Panc1 (cell line): ENCODE measurements around the gene DIP2C. TPM values are rescaled to one million over a fixed set of nuclear protein-coding genes. Genes with fewer than 3 reads are reported as not detected.

Source experiments
- ATAC-seq: fragments of 200-7000 bp; cut with Tn5 transposase; 2 replicates; pipeline ENCODE4 v1.9.1; 2020; ENCODE audit warnings: mild to moderate bottlenecking, moderate library complexity
- BruUV-seq: library from RNA; stranded (reverse); fragments of 400-500 nt; replicated peaks from 2 replicates; lab custom pipeline; 2021; lab: Mats Ljungman, UMichigan
- CTCF ChIA-PET: fragments of 300-600 bp; sonication (Branson Sonifier 250); formaldehyde crosslinking; loops from one replicate; lab custom pipeline; 2022; ENCODE audit warnings: antibody characterized with exemption; lab: Charles Lee
- POLR2A ChIA-PET: fragments of 300-600 bp; sonication (Branson Sonifier 250); formaldehyde crosslinking; loops from one replicate; lab custom pipeline; 2022; ENCODE audit warnings: antibody characterized with exemption; lab: Charles Lee
- DNase-seq: peaks from one replicate; pipeline ENCODE4 v3.0.0-alpha.2; 2010; ENCODE audit warnings: low read depth, low spot score
- H3K27ac ChIP-seq: 2 replicates; pipeline ENCODE4 v1.5.1; 2011; ENCODE audit warnings: mild to moderate bottlenecking, low read length, inconsistent platforms
- H3K27me3 ChIP-seq: fragments of 200-500 bp; sonication (Bioruptor generic); 2 replicates; pipeline ENCODE4 v1.6.0; 2014; ENCODE audit warnings: low read length, inconsistent platforms; ENCODE audit not compliant: control insufficient read depth, insufficient read depth
- H3K36me3 ChIP-seq: fragments of 200-500 bp; sonication (Bioruptor generic); 2 replicates; pipeline ENCODE4 v1.5.1; 2014; ENCODE audit warnings: inconsistent platforms, mild to moderate bottlenecking, low read length, moderate library complexity; ENCODE audit not compliant: control insufficient read depth, insufficient read depth
- H3K4me1 ChIP-seq: 2 replicates; pipeline ENCODE4 v1.5.1; 2011; ENCODE audit warnings: inconsistent platforms, mild to moderate bottlenecking, low read length, moderate library complexity; ENCODE audit not compliant: control insufficient read depth, insufficient read depth
- H3K4me3 ChIP-seq, 2 experiments: 2 replicates each; pipeline ENCODE4 v1.5.1; 2011 to 2012; ENCODE audit warnings: low read depth in 2 of 2, low read length in 2 of 2, mild to moderate bottlenecking in 2 of 2, inconsistent platforms in 1 of 2, moderate library complexity in 1 of 2
- H3K9me3 ChIP-seq: fragments of 200-500 bp; sonication (Bioruptor generic); 2 replicates; pipeline ENCODE4 v1.5.1; 2014; ENCODE audit warnings: low read depth, mild to moderate bottlenecking, inconsistent platforms, low read length, moderate library complexity; ENCODE audit not compliant: control insufficient read depth, insufficient read depth
- POLR2AphosphoS5 ChIP-seq: IDR thresholded peaks from 2 replicates; pipeline ENCODE4 v1.6.1; 2012; ENCODE audit warnings: mild to moderate bottlenecking, low read depth, low read length, moderate library complexity
- SIN3A ChIP-seq: IDR thresholded peaks from 2 replicates; pipeline ENCODE4 v1.6.1; 2012; ENCODE audit warnings: low read depth, mild to moderate bottlenecking, low read length, moderate library complexity, borderline replicate concordance; ENCODE audit not compliant: insufficient read depth
- TCF7L2 ChIP-seq: IDR thresholded peaks from 2 replicates; pipeline ENCODE4 v1.6.1; 2011; ENCODE audit warnings: mild to moderate bottlenecking, low read depth, low read length, inconsistent platforms
- in situ Hi-C: cut with HindIII; loops from 2 replicates; pipeline ENCODE4 v1.10.0; 2016; ENCODE audit warnings: low sequenced_read_pairs, low pct_unique_long_range_greater_than_20kb
- intact Hi-C: fragments of 100-400 bp; cut with micrococcal nuclease; formaldehyde crosslinking; loops from one replicate; pipeline ENCODE4 v1.10.0; 2022; ENCODE audit not compliant: unreplicated experiment
- total RNA-seq: library from RNA; stranded (reverse); gene quantifications from one replicate; pipeline ENCODE4 v1.2.1, GENCODE V29; 2021; ENCODE audit not compliant: unreplicated experiment
- TF ChIP-seq, protein P1 (sequence below), 2 experiments: IDR thresholded peaks; 2 replicates each; pipeline ENCODE4 v1.6.1; 2011 to 2012; ENCODE audit warnings: low read depth in 2 of 2, control low read depth in 1 of 2, low read length in 1 of 2, mild to moderate bottlenecking in 1 of 2, moderate library complexity in 1 of 2; ENCODE audit not compliant: insufficient read depth in 1 of 2
- TF ChIP-seq, protein P2 (sequence below): fragments of 450-650 bp; IDR thresholded peaks from 2 replicates; pipeline ENCODE4 v1.5.1; 2017; ENCODE audit warnings: mild to moderate bottlenecking

DIP2C gene
- total RNA-seq, 1 experiment from 2014 or later = 13.2 TPM

DNA sequence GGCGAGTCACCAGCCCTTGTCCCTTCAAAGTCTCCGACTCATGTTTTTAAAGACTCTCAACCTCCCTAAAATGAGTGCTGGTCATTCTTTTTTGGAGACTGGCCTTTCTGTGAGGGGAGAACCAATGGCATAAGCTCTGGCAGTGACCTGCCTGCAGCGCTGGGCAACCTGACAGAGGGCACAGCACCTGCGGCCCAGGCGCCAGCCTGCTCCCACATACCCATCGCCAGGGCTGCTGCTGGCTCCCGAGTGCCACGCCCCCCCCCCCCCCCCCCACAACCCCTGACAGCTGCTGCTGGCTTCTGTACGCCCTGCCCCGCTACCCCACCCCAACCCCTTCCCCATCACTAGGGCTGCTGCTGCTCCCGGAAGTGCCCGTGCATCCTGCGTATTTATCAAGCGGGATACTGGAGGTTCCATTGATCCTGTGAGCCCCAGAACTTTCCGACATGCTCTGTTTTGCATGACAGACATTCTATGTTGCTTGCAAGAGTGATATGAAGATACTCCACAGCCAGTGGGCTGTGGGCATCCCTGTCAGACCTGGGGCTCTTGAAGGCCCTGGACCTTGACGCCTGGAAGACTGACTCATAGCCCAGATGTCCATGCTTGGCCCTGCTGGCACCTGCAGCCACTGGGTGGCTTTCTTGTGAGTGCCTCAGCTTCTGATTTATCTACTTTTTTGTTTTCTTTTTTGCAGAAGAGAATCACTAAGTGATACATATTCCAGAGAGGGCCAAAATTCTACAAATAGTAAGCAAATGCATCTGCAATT, 310.4 kb downstream of the DIP2C start:
- TF ChIP-seq POLR2AphosphoS5 (no peak), TCF7L2 (no peak), SIN3A (no peak)
- TF ChIP-seq, protein P1, sequence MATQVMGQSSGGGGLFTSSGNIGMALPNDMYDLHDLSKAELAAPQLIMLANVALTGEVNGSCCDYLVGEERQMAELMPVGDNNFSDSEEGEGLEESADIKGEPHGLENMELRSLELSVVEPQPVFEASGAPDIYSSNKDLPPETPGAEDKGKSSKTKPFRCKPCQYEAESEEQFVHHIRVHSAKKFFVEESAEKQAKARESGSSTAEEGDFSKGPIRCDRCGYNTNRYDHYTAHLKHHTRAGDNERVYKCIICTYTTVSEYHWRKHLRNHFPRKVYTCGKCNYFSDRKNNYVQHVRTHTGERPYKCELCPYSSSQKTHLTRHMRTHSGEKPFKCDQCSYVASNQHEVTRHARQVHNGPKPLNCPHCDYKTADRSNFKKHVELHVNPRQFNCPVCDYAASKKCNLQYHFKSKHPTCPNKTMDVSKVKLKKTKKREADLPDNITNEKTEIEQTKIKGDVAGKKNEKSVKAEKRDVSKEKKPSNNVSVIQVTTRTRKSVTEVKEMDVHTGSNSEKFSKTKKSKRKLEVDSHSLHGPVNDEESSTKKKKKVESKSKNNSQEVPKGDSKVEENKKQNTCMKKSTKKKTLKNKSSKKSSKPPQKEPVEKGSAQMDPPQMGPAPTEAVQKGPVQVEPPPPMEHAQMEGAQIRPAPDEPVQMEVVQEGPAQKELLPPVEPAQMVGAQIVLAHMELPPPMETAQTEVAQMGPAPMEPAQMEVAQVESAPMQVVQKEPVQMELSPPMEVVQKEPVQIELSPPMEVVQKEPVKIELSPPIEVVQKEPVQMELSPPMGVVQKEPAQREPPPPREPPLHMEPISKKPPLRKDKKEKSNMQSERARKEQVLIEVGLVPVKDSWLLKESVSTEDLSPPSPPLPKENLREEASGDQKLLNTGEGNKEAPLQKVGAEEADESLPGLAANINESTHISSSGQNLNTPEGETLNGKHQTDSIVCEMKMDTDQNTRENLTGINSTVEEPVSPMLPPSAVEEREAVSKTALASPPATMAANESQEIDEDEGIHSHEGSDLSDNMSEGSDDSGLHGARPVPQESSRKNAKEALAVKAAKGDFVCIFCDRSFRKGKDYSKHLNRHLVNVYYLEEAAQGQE (IDR thresholded peaks at IDR 0.05; ENCODE audit: insufficient read depth in 1 of 2, low read depth in 2 of 2, low read length in 1 of 2) = no peak
- TF ChIP-seq, protein P2, sequence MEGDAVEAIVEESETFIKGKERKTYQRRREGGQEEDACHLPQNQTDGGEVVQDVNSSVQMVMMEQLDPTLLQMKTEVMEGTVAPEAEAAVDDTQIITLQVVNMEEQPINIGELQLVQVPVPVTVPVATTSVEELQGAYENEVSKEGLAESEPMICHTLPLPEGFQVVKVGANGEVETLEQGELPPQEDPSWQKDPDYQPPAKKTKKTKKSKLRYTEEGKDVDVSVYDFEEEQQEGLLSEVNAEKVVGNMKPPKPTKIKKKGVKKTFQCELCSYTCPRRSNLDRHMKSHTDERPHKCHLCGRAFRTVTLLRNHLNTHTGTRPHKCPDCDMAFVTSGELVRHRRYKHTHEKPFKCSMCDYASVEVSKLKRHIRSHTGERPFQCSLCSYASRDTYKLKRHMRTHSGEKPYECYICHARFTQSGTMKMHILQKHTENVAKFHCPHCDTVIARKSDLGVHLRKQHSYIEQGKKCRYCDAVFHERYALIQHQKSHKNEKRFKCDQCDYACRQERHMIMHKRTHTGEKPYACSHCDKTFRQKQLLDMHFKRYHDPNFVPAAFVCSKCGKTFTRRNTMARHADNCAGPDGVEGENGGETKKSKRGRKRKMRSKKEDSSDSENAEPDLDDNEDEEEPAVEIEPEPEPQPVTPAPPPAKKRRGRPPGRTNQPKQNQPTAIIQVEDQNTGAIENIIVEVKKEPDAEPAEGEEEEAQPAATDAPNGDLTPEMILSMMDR = no peak
- no TSS peak for BruUV-seq
- ATAC-seq (no peak), DNase-seq (no peak)
- POLR2A ChIA-PET = interaction anchor here (0.6 kb wide), 1 partner anchor 27 kb away, joined by 7 read pairs; no protein-coding TSS in a partner anchor
- in situ Hi-C loops (no loop called here), intact Hi-C loops (no loop called here)
- Histone ChIP-seq H3K4me3 (no peak overlapping the region), H3K36me3 (no peaks in the 10 kb centered on the region), H3K9me3 (no peaks in the 10 kb centered on the region), H3K27ac (no peak overlapping the region), H3K4me1 (no peaks in the 10 kb centered on the region), H3K27me3 (no peaks in the 10 kb centered on the region)
- CTCF ChIA-PET = no interaction called here

DNA sequence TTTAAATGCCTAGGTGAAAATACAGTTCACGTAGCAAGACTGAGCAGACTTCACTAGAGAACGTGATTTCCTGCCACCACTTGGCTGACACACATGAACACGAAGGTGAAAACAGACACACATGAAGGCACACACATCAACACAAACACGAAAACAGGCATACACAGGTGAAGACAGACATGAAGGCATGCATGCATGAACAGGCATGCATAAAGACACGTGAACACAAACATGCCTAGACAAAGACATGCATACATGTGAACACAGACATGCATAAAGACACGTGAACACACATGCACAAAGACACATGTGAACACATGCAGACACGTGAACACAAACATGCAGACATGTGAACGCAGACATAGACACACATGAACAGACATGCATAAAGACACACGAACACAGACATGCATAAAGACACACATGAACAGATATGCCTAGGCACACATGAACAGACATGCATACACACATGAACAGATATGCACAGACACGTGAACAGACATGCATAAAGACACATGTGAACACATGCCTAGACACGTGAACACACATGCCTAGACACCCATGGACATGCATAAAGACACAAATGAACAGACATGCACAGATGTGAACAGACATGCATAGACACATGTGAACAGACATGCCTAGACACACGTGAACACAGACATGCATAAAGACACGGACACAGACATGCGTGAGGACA, 311.1 kb downstream of the DIP2C start:
- Histone ChIP-seq H3K27ac (no peak overlapping the region), H3K4me1 (no peaks in the 10 kb centered on the region; the same call in 1 of the 2 replicates), H3K4me3 (no peak overlapping the region), H3K36me3 (no peaks in the 10 kb centered on the region), H3K27me3 (no peaks in the 10 kb centered on the region), H3K9me3 (no peaks in the 10 kb centered on the region)
- ChIA-PET POLR2A (no interaction called here), CTCF (no interaction called here)
- intact Hi-C loops = no loop called here
- in situ Hi-C loops = no loop called here
- ATAC-seq (no peak), DNase-seq (no peak)
- no TSS peak for BruUV-seq
- TF ChIP-seq, protein P2 = no peak
- TF ChIP-seq SIN3A = no peak
- TF ChIP-seq TCF7L2 = no peak
- TF ChIP-seq, protein P1 (IDR thresholded peaks at IDR 0.05; ENCODE audit: insufficient read depth in 1 of 2, low read depth in 2 of 2, low read length in 1 of 2) = no peak
- no peak for TF ChIP-seq POLR2AphosphoS5
